HG03196 (cell line): ENCODE measurements around the gene GPATCH4.

Experiments
- ATAC-seq: cut with Tn5 transposase; IDR thresholded peaks from one replicate; pipeline ENCODE4 v1.9.1; 2021; ENCODE audit not compliant: unreplicated experiment

Gene GPATCH4

DNA sequence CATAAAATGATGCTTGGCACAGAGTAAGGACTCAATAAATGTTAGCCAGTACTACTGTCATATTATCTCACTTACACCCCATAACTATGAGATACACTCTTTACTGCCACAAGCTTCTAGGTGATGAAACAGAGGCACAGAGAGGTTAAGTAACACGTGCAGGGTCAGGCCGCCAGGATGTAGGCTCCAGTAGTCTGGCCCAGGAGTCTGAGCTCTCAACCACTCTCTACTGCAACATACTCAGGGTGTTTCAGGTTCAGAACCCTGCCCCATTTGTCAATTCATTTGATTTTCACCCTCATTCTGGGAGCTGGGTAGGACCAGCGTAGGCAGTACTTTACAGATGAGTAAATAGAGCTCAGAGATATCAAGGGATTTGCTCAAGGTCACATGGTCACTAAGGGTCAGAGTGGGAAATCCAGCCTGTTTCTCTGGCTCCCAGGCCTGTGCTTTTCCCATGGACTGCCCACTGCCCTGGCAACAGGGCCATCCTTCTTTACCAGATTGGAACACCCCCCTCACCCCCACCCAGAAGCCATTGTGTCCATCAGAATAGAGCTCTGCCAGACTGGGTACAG is 50.1 kb downstream of the GPATCH4 start:
- no peak for ATAC-seq

DNA sequence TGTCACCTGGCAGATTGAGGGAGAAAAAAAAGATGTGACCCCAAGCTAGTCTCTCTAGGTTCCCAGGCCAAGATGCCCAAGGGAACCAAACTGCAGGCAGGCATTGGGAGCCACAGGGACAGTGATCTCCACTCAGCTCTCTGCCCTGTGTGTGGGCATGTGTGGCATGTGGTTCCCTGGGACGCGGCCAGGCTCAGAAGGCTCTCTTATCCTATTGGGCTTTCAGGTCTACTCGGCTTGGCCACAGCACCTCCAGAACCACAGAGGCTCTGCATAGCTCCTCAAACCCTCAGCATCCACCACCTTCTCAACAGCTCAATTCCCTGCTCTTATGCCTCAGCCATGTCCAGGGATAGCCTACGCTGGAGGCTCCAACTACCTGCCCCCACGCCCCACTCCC is 50.9 kb downstream of the GPATCH4 start:
- no peak for ATAC-seq

DNA sequence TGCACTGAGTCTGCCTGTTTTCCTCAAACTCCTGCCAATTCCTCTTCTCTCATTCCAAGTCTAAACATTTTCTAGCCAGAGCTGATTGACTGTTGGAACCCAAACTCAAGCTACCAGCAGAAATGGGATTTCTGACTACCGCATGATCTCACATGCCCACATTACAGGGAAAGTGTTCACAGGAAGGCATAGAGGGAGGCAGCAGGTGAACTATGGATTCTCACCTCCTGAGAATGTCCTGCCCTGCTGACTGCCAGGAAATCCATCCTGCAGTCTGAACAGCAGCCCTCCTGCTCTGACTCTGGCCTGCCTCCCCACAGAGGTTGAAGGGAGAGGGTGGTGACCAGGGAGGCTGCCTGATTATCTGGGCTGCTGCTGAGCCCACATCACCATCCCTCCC is 51.4 kb downstream of the GPATCH4 start:
- no peak for ATAC-seq

DNA sequence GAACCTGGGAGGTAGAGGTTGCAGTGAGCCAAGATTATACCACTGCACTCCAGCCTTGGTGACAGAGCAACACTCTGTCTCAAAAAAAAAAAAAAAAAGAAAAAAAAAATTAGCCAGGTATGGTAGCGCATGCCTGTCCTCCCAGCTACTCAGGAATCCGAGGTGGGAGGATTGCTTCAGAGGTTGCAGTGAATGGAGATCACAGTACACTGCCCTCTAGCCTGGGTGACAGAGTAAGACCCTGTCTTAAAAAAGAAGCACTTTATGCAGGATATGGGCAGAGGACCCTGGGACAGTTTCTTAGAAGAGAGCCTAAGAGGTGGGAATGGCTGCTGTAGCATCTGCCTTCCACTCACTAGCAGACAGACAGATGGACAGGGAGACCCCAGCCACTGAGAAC is 51.9 kb downstream of the GPATCH4 start:
- ATAC-seq, result no peak

DNA sequence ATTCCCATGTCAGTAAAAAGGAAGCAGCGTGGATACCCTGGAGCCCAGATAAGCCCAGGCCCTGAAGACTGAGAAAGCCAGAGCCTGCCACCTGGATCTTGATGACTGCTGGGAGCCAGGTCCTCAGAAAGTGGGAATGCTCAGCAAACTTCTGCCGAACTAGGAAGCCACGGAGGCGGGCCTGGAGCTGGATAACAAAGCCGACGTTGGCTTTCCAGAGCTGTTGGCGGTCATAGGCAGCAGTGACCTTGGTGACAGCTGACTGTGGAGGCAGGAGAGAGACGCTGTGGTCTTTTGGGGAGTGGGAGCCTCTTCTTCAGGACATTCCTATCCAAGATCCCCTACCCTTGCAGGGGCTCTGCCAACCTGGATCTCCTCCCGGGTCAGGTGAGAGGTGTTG is 53.3 kb downstream of the GPATCH4 start:
- no peak for ATAC-seq

DNA sequence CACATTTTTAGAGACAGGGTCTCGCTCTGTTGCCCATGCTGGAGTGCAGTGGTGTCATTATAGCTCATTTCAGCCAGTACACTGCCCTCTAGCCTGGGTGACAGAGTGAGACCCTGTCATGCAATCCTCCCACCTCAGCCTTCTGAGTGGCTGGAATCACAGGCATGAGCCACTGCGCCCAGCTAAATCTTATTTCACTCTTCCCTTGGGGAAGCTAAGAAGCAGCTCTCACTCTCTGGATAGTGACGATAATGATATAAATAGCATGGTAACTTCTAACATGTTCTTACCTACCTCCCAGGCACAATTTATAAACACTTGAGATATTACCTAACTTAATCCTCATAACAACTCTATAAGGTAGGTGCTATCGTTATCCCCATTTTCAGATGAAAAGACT is 53.8 kb downstream of the GPATCH4 start:
- no peak for ATAC-seq

DNA sequence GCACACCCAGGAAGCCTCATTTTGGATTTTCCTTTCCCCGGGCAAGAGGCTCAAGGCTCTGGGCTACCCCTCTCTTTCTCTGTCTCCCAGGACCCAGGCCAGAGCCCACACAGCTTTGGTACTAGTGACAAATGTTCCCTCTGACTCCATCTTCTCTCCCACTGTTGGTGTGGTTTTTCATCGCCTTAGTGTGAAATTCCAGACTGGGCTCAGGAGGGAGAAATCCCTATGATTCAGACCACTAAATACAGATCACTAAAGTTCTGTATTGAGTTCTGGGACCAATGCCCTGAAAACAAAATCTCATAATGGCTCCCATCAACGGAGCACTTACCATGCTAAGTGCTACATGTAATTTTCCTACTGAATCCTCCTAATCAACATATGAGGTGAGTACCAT is 55.0 kb downstream of the GPATCH4 start:
- ATAC-seq, result no peak

DNA sequence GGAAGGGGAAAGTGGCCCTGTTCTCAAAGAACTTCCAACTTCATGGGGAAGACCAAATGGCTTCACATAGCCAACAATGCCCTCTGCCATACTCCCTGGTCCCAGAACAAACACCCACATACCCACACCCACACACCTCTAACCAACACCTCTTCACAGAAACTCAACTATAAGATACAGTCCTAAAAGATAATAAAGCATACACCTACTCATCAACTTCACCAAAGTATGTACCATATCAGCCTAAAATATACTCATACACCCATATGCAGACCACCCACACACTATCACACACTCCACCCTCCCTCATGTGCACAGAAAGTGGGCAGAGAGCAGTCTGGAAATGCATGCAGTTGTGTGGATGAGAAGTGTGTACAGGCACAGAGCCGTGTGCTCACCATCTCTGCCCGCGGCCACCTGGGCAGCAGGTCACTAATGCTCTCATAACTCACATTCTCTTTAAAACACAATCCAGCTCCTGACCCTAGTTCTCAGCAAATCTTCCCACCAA is 56.6 kb downstream of the GPATCH4 start:
- no peak for ATAC-seq
